Astrocyte (in vitro differentiated cells and primary cell): Measurements from ENCODE around the gene RTN4. TPM values are rescaled to one million over a fixed set of nuclear protein-coding genes. Genes with fewer than 3 reads are reported as not detected.

ENCODE experiments used
- DNase-seq: peaks from one replicate; pipeline ENCODE4 v3.0.0-alpha.2; 2010; ENCODE audit warnings: low read depth
- FAIRE-seq: peaks from 2 replicates; lab custom pipeline; 2011; peaks lifted over from hg19 to GRCh38; lab: Jason Lieb, UNC
- H2AFZ ChIP-seq: 2 replicates; pipeline ENCODE4 v1.6.0; 2012; ENCODE audit warnings: low read depth, low read length, inconsistent platforms
- H3K27ac ChIP-seq: 2 replicates; pipeline ENCODE4 v1.5.1; 2011; ENCODE audit warnings: low read depth, low read length, inconsistent platforms
- H3K27me3 ChIP-seq: 2 replicates; pipeline ENCODE4 v1.6.0; 2011; ENCODE audit warnings: low read length, inconsistent platforms; ENCODE audit not compliant: insufficient read depth
- H3K36me3 ChIP-seq: 2 replicates; pipeline ENCODE4 v1.5.1; 2011; ENCODE audit warnings: low read length, inconsistent platforms; ENCODE audit not compliant: insufficient read depth
- H3K4me1 ChIP-seq: 2 replicates; pipeline ENCODE4 v1.5.1; 2011; ENCODE audit warnings: low read length, inconsistent platforms; ENCODE audit not compliant: insufficient read depth
- H3K4me2 ChIP-seq: 2 replicates; pipeline ENCODE4 v1.6.0; 2012; ENCODE audit warnings: low read length, inconsistent platforms
- H3K4me3 ChIP-seq: 2 replicates; pipeline ENCODE4 v1.5.1; 2011; ENCODE audit warnings: low read depth, mild to moderate bottlenecking, low read length, inconsistent platforms; ENCODE audit not compliant: insufficient read depth
- H3K79me2 ChIP-seq: 2 replicates; pipeline ENCODE4 v1.6.0; 2012; ENCODE audit warnings: mild to moderate bottlenecking, low read length, inconsistent platforms; ENCODE audit not compliant: insufficient read depth
- H3K9ac ChIP-seq: 2 replicates; pipeline ENCODE4 v1.6.0; 2012; ENCODE audit warnings: mild to moderate bottlenecking, low read length, inconsistent platforms
- H3K9me3 ChIP-seq: 2 replicates; pipeline ENCODE4 v1.5.1; 2012; ENCODE audit warnings: low read depth, mild to moderate bottlenecking, low read length, inconsistent platforms; ENCODE audit not compliant: insufficient read depth
- H4K20me1 ChIP-seq: 2 replicates; pipeline ENCODE4 v1.6.0; 2012; ENCODE audit warnings: low read length, inconsistent platforms; ENCODE audit not compliant: insufficient read depth
- H3K27ac Mint-ChIP-seq: one replicate; pipeline ENCODE4 v1.8.0; 2021; ENCODE audit warnings: mild to moderate bottlenecking, mixed read lengths; ENCODE audit not compliant: unreplicated experiment
- H3K27me3 Mint-ChIP-seq: one replicate; pipeline ENCODE4 v1.8.0; 2021; ENCODE audit warnings: low read depth, mixed read lengths; ENCODE audit not compliant: unreplicated experiment
- H3K36me3 Mint-ChIP-seq: one replicate; pipeline ENCODE4 v1.8.0; 2021; ENCODE audit warnings: low read depth, mixed read lengths; ENCODE audit not compliant: unreplicated experiment
- H3K4me1 Mint-ChIP-seq: one replicate; pipeline ENCODE4 v1.8.0; 2021; ENCODE audit warnings: low read depth, mixed read lengths; ENCODE audit not compliant: unreplicated experiment
- H3K4me3 Mint-ChIP-seq: one replicate; pipeline ENCODE4 v1.8.0; 2021; ENCODE audit warnings: mild to moderate bottlenecking, moderate library complexity, mixed read lengths; ENCODE audit not compliant: unreplicated experiment
- H3K9me3 Mint-ChIP-seq: one replicate; pipeline ENCODE4 v1.8.0; 2021; ENCODE audit warnings: mild to moderate bottlenecking, mixed read lengths; ENCODE audit not compliant: unreplicated experiment
- EZH2 ChIP-seq: IDR thresholded peaks from 2 replicates; pipeline ENCODE4 v1.6.1; 2012; ENCODE audit warnings: mild to moderate bottlenecking, low read length, inconsistent platforms; ENCODE audit not compliant: insufficient read depth
- total RNA-seq: library from RNA; stranded (reverse); gene quantifications from 2 replicates; pipeline ENCODE4 v1.2.1, GENCODE V29; 2021
- TF ChIP-seq, protein P1 (sequence below): IDR thresholded peaks from 2 replicates; pipeline ENCODE4 v1.5.1; 2011; ENCODE audit warnings: low read depth, mild to moderate bottlenecking, inconsistent platforms, low read length, moderate library complexity; ENCODE audit not compliant: insufficient read depth

The RTN4 gene
- total RNA-seq, 1 donor from 2014 or later: 541 TPM

DNA sequence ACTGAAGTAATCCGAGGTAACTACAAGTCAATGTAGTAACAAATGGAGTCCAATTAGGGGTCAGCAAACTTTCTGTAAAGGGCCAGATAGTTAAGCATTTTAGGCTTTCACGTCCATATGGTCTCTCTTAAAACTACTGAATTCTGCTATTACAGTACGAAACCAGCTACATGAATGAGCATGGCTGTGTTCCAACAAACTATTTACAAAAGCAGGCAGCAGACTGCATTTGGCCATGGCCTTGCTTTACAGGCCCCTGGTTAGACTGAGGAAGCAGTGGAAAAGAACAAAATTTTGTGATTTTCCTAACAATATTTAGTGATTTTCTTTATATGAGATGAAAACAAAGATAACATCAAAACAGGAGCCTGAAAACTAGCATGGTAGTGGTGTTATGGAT is 64.0 kb downstream of the RTN4 start:
- H3K4me1 ChIP-seq: peaks cover 16% of the 10 kb centered on the region
- H3K4me1 Mint-ChIP-seq: peaks cover 27% of the 10 kb centered on the region
- H3K27me3 Mint-ChIP-seq: no peaks in the 10 kb centered on the region
- no peak for DNase-seq
- no peak overlapping the region for H3K4me3 ChIP-seq
- H4K20me1 ChIP-seq: peaks cover 95% of the 10 kb centered on the region
- no peak overlapping the region for H3K9ac ChIP-seq
- peaks cover 9% of the 10 kb centered on the region for H3K36me3 Mint-ChIP-seq
- no peak overlapping the region for H3K27ac ChIP-seq
- H2AFZ ChIP-seq: no peak overlapping the region
- peaks cover 31% of the 10 kb centered on the region for H3K36me3 ChIP-seq
- no peak overlapping the region for H3K4me3 Mint-ChIP-seq
- no peaks in the 10 kb centered on the region for H3K9me3 Mint-ChIP-seq
- H3K4me2 ChIP-seq: no peak overlapping the region
- no peaks in the 10 kb centered on the region for H3K27me3 ChIP-seq
- H3K27ac Mint-ChIP-seq: no peak overlapping the region
- H3K79me2 ChIP-seq: peaks cover 98% of the 10 kb centered on the region
- FAIRE-seq: no peak
- TF ChIP-seq EZH2: no peak
- TF ChIP-seq, protein P1, sequence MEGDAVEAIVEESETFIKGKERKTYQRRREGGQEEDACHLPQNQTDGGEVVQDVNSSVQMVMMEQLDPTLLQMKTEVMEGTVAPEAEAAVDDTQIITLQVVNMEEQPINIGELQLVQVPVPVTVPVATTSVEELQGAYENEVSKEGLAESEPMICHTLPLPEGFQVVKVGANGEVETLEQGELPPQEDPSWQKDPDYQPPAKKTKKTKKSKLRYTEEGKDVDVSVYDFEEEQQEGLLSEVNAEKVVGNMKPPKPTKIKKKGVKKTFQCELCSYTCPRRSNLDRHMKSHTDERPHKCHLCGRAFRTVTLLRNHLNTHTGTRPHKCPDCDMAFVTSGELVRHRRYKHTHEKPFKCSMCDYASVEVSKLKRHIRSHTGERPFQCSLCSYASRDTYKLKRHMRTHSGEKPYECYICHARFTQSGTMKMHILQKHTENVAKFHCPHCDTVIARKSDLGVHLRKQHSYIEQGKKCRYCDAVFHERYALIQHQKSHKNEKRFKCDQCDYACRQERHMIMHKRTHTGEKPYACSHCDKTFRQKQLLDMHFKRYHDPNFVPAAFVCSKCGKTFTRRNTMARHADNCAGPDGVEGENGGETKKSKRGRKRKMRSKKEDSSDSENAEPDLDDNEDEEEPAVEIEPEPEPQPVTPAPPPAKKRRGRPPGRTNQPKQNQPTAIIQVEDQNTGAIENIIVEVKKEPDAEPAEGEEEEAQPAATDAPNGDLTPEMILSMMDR: no peak
- no peaks in the 10 kb centered on the region for H3K9me3 ChIP-seq

DNA sequence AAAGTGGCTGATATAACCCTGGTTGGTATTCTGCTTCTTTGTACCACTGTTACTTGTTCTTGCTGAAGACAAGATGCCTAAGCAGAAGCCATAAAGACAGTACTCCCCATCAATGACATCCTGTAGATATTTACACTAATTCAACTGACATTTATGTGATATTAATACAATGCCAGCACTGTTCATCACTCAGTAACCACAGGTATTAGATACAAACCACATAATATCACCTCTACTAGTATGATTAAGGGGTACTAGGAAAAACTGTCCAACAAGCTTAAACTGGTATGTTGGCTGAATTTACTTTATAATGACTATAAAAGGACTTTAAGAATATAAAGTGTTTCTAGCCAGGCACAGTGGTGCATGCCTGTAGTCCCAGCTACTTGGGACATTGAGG is 65.8 kb downstream of the RTN4 start:
- Histone ChIP-seq H3K27me3 (no peaks in the 10 kb centered on the region), H3K4me1 (peaks cover 16% of the 10 kb centered on the region), H3K4me3 (no peak overlapping the region), H2AFZ (no peak overlapping the region), H3K9ac (no peak overlapping the region), H3K36me3 (peaks cover 45% of the 10 kb centered on the region), H3K4me2 (peak overlapping the region; percentile 24), H3K79me2 (peaks cover 98% of the 10 kb centered on the region), H3K27ac (peak overlapping the region; percentile 10), H3K9me3 (no peaks in the 10 kb centered on the region), H4K20me1 (peaks cover 93% of the 10 kb centered on the region)
- no peak for FAIRE-seq
- Mint-ChIP-seq H3K4me3 (no peak overlapping the region), H3K27ac (peak overlapping the region; percentile 75), H3K27me3 (no peaks in the 10 kb centered on the region), H3K9me3 (no peaks in the 10 kb centered on the region), H3K4me1 (peaks cover 30% of the 10 kb centered on the region), H3K36me3 (peaks cover 14% of the 10 kb centered on the region)
- no peak for TF ChIP-seq EZH2
- TF ChIP-seq, protein P1: no peak
- peak; percentile 51 for DNase-seq

DNA sequence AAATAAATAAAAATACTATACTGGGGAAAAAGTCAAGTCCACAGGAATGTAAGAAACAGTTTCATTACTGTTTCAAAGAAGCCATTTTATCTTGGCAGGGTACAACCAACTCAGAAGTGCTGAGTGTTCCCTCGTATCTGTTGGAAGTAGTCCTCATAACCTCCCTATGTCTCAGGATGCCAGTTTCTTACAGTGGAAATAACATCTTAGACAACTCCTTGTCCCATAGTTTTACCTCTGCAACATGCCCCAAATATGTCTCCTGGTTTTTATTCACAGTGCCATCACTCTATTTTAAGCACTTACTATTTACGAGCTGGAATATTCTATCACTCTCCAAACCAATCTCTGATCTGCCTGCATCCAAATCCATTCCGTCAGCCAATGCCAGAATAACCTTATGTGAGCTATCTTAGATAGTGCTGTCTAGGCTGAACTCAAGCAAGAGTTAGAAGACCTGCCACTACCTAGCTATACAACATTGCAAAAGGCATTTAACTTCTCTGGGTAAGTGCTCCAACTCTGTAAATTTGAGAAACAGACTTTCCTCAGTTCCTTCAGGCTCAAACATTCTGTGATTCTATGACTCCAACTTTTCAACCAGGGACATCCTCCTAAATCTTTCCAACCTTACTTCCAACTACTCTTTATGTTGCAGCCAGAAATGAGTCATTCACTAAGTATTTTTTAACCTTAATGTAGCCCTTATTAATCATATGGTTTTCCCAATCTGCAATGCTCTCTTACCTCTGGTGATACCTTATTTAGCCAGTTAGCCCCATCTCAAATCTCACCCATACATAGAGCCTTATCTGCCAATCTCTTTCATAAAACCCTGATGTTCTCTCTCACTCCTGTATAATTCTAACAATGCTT is 66.7 kb downstream of the RTN4 start:
- peak overlapping the region; percentile 13 for H3K27ac ChIP-seq
- H3K9me3 Mint-ChIP-seq: no peaks in the 10 kb centered on the region
- H3K4me3 Mint-ChIP-seq: peak overlapping the region; percentile 14
- peaks cover 16% of the 10 kb centered on the region for H3K4me1 ChIP-seq
- FAIRE-seq (no peak), DNase-seq (peak; percentile 62)
- peaks cover 46% of the 10 kb centered on the region for H3K36me3 ChIP-seq
- H3K4me1 Mint-ChIP-seq: peaks cover 28% of the 10 kb centered on the region
- H3K4me2 ChIP-seq: peak overlapping the region; percentile 24
- no peak overlapping the region for H3K4me3 ChIP-seq
- no peak overlapping the region for H3K9ac ChIP-seq
- TF ChIP-seq, protein P1: no peak
- no peak for TF ChIP-seq EZH2
- peak overlapping the region; percentile 13 for H3K27ac Mint-ChIP-seq
- no peaks in the 10 kb centered on the region for H3K9me3 ChIP-seq
- H3K79me2 ChIP-seq: peaks cover 98% of the 10 kb centered on the region
- no peaks in the 10 kb centered on the region for H3K27me3 Mint-ChIP-seq
- no peak overlapping the region for H2AFZ ChIP-seq
- no peaks in the 10 kb centered on the region for H3K27me3 ChIP-seq
- H4K20me1 ChIP-seq: peaks cover 93% of the 10 kb centered on the region
- H3K36me3 Mint-ChIP-seq: peaks cover 14% of the 10 kb centered on the region
